ENCODE results near the gene HPCAL1. TPM values are rescaled to one million over a fixed set of nuclear protein-coding genes. Genes with fewer than 3 reads are reported as not detected.

HPCAL1 gene
- total and polyA plus RNA-seq, 2 of the 4 experiments (the other 2 are of a cell fraction): 8.2 to 33.7 TPM

DNA sequence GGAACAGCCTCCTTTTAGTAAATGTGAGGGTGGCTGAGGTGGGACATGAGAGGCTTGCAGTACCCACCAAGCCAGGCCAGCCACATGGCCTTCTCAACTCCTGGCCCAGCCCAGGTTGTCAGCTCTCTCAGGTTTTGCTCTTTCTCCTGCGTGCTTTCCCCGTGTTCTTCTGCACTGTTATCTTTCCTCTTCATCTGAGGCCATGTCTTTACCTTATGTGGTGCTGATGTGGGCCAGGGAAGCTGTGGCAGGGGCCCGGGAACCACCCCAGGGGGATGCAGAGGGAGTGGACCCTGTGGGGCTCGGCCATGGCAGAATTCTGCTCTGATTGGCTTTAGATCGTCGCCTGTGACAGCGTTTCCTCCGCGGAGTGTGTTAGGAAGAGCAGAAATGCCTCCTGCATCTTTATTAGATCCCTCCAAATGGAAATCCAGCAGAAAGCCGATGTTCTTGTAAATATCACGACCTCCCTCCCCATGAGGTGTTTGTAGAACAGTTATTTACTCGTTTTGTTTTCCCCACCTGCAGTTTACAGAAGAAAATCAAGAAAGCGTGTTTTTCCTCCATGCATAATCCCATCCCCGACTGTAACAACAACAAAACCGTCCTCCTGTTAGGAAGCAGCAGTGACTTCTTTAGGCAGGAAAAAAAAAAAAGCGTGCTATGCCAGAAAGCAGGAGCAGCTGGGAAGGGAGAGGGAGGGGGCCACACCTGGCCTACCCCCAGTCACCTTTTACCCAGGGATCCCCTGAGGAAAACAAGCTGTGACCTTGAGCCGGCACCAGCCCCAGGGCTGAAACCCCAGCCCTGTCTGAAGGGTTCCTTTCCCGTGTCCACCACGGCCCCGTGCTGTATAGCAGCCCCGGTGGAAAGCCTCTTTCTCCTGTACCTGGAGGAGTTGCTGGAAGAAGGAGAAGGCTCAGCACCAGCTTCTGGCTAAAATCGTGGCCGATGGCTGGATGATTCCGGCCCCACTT, 54.8 kb downstream of the HPCAL1 start:
- BruUV-seq (replicated peaks): no TSS peak
- H3K27me3 ChIP-seq (ENCODE audit: control insufficient read depth, insufficient read depth, low read length): no peaks in the 10 kb centered on the region
- TF ChIP-seq BHLHE40 (IDR thresholded peaks at IDR 0.05; ENCODE audit: low read depth, low read length) (no peak), SMC3 (IDR thresholded peaks at IDR 0.05; ENCODE audit: low read depth, low read length) (no peak), RCOR1 (IDR thresholded peaks at IDR 0.05; ENCODE audit: insufficient replicate concordance, low read length) (no peak), NFE2L2 (IDR thresholded peaks at IDR 0.05; ENCODE audit: low read depth, low read length) (no peak), POLR2A (IDR thresholded peaks at IDR 0.05; ENCODE audit: low read depth, low read length) (no peak), CEBPB (IDR thresholded peaks at IDR 0.05; ENCODE audit: low read depth, low read length) (no peak), RFX5 (IDR thresholded peaks at IDR 0.05; ENCODE audit: low read depth, low read length) (no peak), USF2 (IDR thresholded peaks at IDR 0.05; ENCODE audit: low read depth, low read length) (no peak), MAZ (IDR thresholded peaks at IDR 0.05; ENCODE audit: borderline replicate concordance, low read depth, low read length) (no peak), MXI1 (IDR thresholded peaks at IDR 0.05; ENCODE audit: borderline replicate concordance, low read depth, low read length) (no peak), FOS (IDR thresholded peaks at IDR 0.05; ENCODE audit: low read depth, low read length) (no peak), MAFK (IDR thresholded peaks at IDR 0.05; ENCODE audit: low read depth, low read length) (no peak), RAD21 (IDR thresholded peaks at IDR 0.05; ENCODE audit: low read length) (no peak), CTCF (conservative IDR thresholded peaks at IDR 0.05; ENCODE audit: low read depth, low read length) (no peak), CHD1 (IDR thresholded peaks at IDR 0.05; ENCODE audit: low read depth, low read length) (no peak)

More for the DNA sequence above, 54.8 kb downstream of the HPCAL1 start:
- H3K56ac ChIP-seq (ENCODE audit: extremely low read depth, insufficient read depth, low read length): no peak overlapping the region
- H2AK9ac ChIP-seq (replicated peaks; ENCODE audit: low read depth, low read length, poor library complexity): no peak overlapping the region
- intact Hi-C loops (cut with micrococcal nuclease) (no loop called here), dilution Hi-C loops (cut with HindIII; ENCODE audit: low sequenced_read_pairs, unreplicated experiment) (no loop called here), in situ Hi-C loops (cut with MboI; ENCODE audit: low sequenced_read_pairs) (no loop called here)
- H2BK120ac ChIP-seq (ENCODE audit: low read depth, low read length): no peak overlapping the region
- no peak for DNase-seq
- no peak overlapping the region for H3K4ac ChIP-seq (ENCODE audit: low read depth, low read length)
- H3K79me1 ChIP-seq (ENCODE audit: low read depth in 1 of 2, low read length in 2 of 2): peaks cover 5 to 27% of the 10 kb centered on the region in 2 experiments; a peak in 2 of 4 replicates
- no peak overlapping the region for H3K9ac ChIP-seq (ENCODE audit: low read depth, low read length)
- H3K4me3 ChIP-seq (ENCODE audit: insufficient read depth, low read depth, low read length): no peak overlapping the region
- H2AFZ ChIP-seq (replicated peaks; ENCODE audit: low read length, poor library complexity): no peak overlapping the region
- peaks cover 4% of the 10 kb centered on the region; the same call in 1 of the 2 replicates for H3K9me1 ChIP-seq (ENCODE audit: insufficient read depth, low read length)
- no peaks in the 10 kb centered on the region for H3K9me3 ChIP-seq (ENCODE audit: control insufficient read depth, insufficient read depth, low read length)
- peaks cover 27% of the 10 kb centered on the region for H4K20me1 ChIP-seq (ENCODE audit: insufficient read depth, low read length)
- no peak overlapping the region for H3K18ac ChIP-seq (ENCODE audit: low read depth, low read length)
- WGBS, 2 experiments (ENCODE audit: extremely low coverage in 2 of 2, insufficient read length in 1 of 2): 78% methylated on average over 4 of the region's 24 CpGs; no CpG with 5 or more reads in 1 of the 2 experiments
- no peak overlapping the region for H2BK5ac ChIP-seq (ENCODE audit: low read depth, low read length, poor library complexity, severe bottlenecking)
- H2AK5ac ChIP-seq (ENCODE audit: low read depth, low read length): no peak overlapping the region
- no peak overlapping the region for H3K14ac ChIP-seq (replicated peaks; ENCODE audit: low read depth, low read length)
- H2BK20ac ChIP-seq (ENCODE audit: low read depth, low read length): no peak overlapping the region
- no peak overlapping the region for H3K23ac ChIP-seq (ENCODE audit: low read depth, low read length)
- H4K5ac ChIP-seq (ENCODE audit: low read depth, low read length): no peak overlapping the region
- H3K4me2 ChIP-seq (ENCODE audit: low read depth, low read length): no peak overlapping the region
- H3K4me1 ChIP-seq (ENCODE audit: control insufficient read depth, insufficient read depth, low read length): peaks cover 6% of the 10 kb centered on the region; the same call in 1 of the 2 replicates
- CTCF ChIA-PET: no interaction called here
- no peak overlapping the region for H2BK15ac ChIP-seq (ENCODE audit: low read depth, low read length)
- no peak overlapping the region for H4K8ac ChIP-seq (ENCODE audit: low read depth in 2 of 2, low read length in 2 of 2)
- POLR2A ChIA-PET (ENCODE audit: unreplicated experiment): no interaction called here
- H3K27ac ChIP-seq (ENCODE audit: insufficient read depth, low read length): no peak overlapping the region
- no peak for ATAC-seq (ENCODE audit: low read depth)
- no peak overlapping the region for H4K91ac ChIP-seq (ENCODE audit: insufficient read depth, low read depth, low read length)
- no peaks in the 10 kb centered on the region; the same call in 1 of the 2 replicates for H3K36me3 ChIP-seq (ENCODE audit: control insufficient read depth, insufficient read depth, low read length)
